H9 (cell line): ENCODE data around the gene LZTR1. TPM values are rescaled to one million over a fixed set of nuclear protein-coding genes. Genes with fewer than 3 reads are reported as not detected.
A peak's percentile ranks its signal among the peaks of the same experiment; 100 is the strongest.

ENCODE experiments used
- DNase-seq: peaks from one replicate; pipeline ENCODE4 v3.0.0-alpha.2; 2017
- H2AFZ ChIP-seq: one replicate; pipeline ENCODE4 v1.6.1; 2013; ENCODE audit warnings: mild to moderate bottlenecking, low read length, control low read depth, moderate library complexity
- H2AK5ac ChIP-seq: 2 replicates; pipeline ENCODE4 v1.6.1; 2013; ENCODE audit warnings: low read length, control low read depth, mixed read lengths; ENCODE audit not compliant: insufficient read length
- H2BK120ac ChIP-seq: one replicate; pipeline ENCODE4 v1.6.1; 2013; ENCODE audit warnings: low read depth, mild to moderate bottlenecking, low read length, control low read depth, inconsistent platforms; ENCODE audit not compliant: poor library complexity, severe bottlenecking
- H2BK12ac ChIP-seq: 2 replicates; pipeline ENCODE4 v1.6.1; 2013; ENCODE audit warnings: low read length, control low read depth, mixed read lengths, low read depth; ENCODE audit not compliant: insufficient read length
- H2BK15ac ChIP-seq: 2 replicates; pipeline ENCODE4 v1.6.1; 2013; ENCODE audit warnings: low read depth, low read length, control low read depth
- H2BK20ac ChIP-seq: one replicate; pipeline ENCODE4 v1.6.1; 2013; ENCODE audit warnings: low read depth, mild to moderate bottlenecking, low read length, control low read depth, inconsistent platforms; ENCODE audit not compliant: poor library complexity, severe bottlenecking
- H2BK5ac ChIP-seq: 2 replicates; pipeline ENCODE4 v1.6.1; 2013; ENCODE audit warnings: low read length, control low read depth, mixed read lengths; ENCODE audit not compliant: insufficient read length
- H3K14ac ChIP-seq: 2 replicates; pipeline ENCODE4 v1.6.1; 2013; ENCODE audit warnings: low read length, control low read depth; ENCODE audit not compliant: insufficient read depth
- H3K18ac ChIP-seq: 2 replicates; pipeline ENCODE4 v1.6.1; 2013; ENCODE audit warnings: low read depth, mild to moderate bottlenecking, mixed read lengths, low read length, control low read depth; ENCODE audit not compliant: insufficient read length
- H3K23ac ChIP-seq: 2 replicates; pipeline ENCODE4 v1.6.1; 2013; ENCODE audit warnings: low read length, control low read depth, mixed read lengths, low read depth; ENCODE audit not compliant: insufficient read length
- H3K23me2 ChIP-seq: 2 replicates; pipeline ENCODE4 v1.6.1; 2013; ENCODE audit warnings: low read depth, mild to moderate bottlenecking, mixed read lengths, low read length, control low read depth; ENCODE audit not compliant: insufficient read length, poor library complexity, severe bottlenecking
- H3K27ac ChIP-seq: 2 replicates; pipeline ENCODE4 v1.5.1; 2013; ENCODE audit warnings: low read length, control low read depth, mixed read lengths, low read depth; ENCODE audit not compliant: insufficient read length
- H3K27me3 ChIP-seq: 2 replicates; pipeline ENCODE4 v1.6.1; 2013; ENCODE audit warnings: low read length, control low read depth, inconsistent platforms; ENCODE audit not compliant: insufficient read depth
- H3K4ac ChIP-seq: 2 replicates; pipeline ENCODE4 v1.6.1; 2013; ENCODE audit warnings: low read depth, mild to moderate bottlenecking, control low read depth, inconsistent platforms, low read length, moderate library complexity
- H3K4me1 ChIP-seq: 2 replicates; pipeline ENCODE4 v1.6.1; 2013; ENCODE audit warnings: low read length, control low read depth, inconsistent platforms; ENCODE audit not compliant: insufficient read depth
- H3K4me2 ChIP-seq: 2 replicates; pipeline ENCODE4 v1.6.1; 2013; ENCODE audit warnings: low read length, control low read depth, mixed read lengths; ENCODE audit not compliant: insufficient read length, insufficient read depth
- H3K56ac ChIP-seq: 2 replicates; pipeline ENCODE4 v1.6.1; 2013; ENCODE audit warnings: low read depth, mild to moderate bottlenecking, mixed read lengths, low read length, control low read depth; ENCODE audit not compliant: insufficient read length
- H3K79me1 ChIP-seq: 2 replicates; pipeline ENCODE4 v1.6.1; 2013; ENCODE audit warnings: low read depth, mild to moderate bottlenecking, moderate library complexity, low read length, control low read depth, inconsistent platforms; ENCODE audit not compliant: insufficient read depth, poor library complexity, severe bottlenecking
- H3K79me2 ChIP-seq: 2 replicates; pipeline ENCODE4 v1.6.1; 2013; ENCODE audit warnings: low read length, control low read depth, inconsistent platforms; ENCODE audit not compliant: insufficient read depth
- H3K9ac ChIP-seq: 2 replicates; pipeline ENCODE4 v1.6.1; 2013; ENCODE audit warnings: low read length, control low read depth, mixed read lengths; ENCODE audit not compliant: insufficient read length; ENCODE audit errors: extremely low read depth
- H3K9me3 ChIP-seq: one replicate; pipeline ENCODE4 v1.6.1; 2013; ENCODE audit warnings: low read depth, low read length, inconsistent platforms; ENCODE audit not compliant: control insufficient read depth
- H3T11ph ChIP-seq: one replicate; pipeline ENCODE4 v1.6.1; 2013; ENCODE audit warnings: mild to moderate bottlenecking, low read length, control low read depth, inconsistent platforms
- H4K20me1 ChIP-seq: one replicate; pipeline ENCODE4 v1.6.1; 2013; ENCODE audit not compliant: control insufficient read depth, insufficient read length, insufficient read depth
- H4K5ac ChIP-seq: 2 replicates; pipeline ENCODE4 v1.6.1; 2013; ENCODE audit warnings: low read depth, mild to moderate bottlenecking, mixed read lengths, low read length, control low read depth; ENCODE audit not compliant: insufficient read length
- H4K8ac ChIP-seq: replicated peaks from 2 replicates; pipeline ENCODE4 v1.6.1; 2013; ENCODE audit warnings: low read length, control low read depth, mixed read lengths, low read depth; ENCODE audit not compliant: insufficient read length
- H4K91ac ChIP-seq: 2 replicates; pipeline ENCODE4 v1.6.1; 2013; ENCODE audit warnings: low read depth, mild to moderate bottlenecking, moderate library complexity, mixed read lengths, low read length, control low read depth; ENCODE audit not compliant: insufficient read length
- H3K27ac Mint-ChIP-seq, 3 experiments: 2 replicates in 2 of 3; 3 replicates in 1 of 3; pipeline ENCODE4 v1.8.0; 2020 to 2021; ENCODE audit warnings: mixed read lengths in 3 of 3, mild to moderate bottlenecking in 1 of 3, moderate library complexity in 1 of 3
- H3K27me3 Mint-ChIP-seq: 2 replicates; pipeline ENCODE4 v1.8.0; 2021; ENCODE audit warnings: low read depth, mild to moderate bottlenecking, moderate library complexity, mixed read lengths
- H3K36me3 Mint-ChIP-seq, 3 experiments: 2 replicates in 2 of 3; 3 replicates in 1 of 3; pipeline ENCODE4 v1.8.0; 2020 to 2021; ENCODE audit warnings: low read depth in 3 of 3, mixed read lengths in 3 of 3; ENCODE audit not compliant: insufficient read depth in 1 of 3
- H3K4me1 Mint-ChIP-seq, 2 experiments: 2 replicates each; pipeline ENCODE4 v1.8.0; 2020; ENCODE audit warnings: mixed read lengths in 2 of 2
- H3K4me3 Mint-ChIP-seq, 2 experiments: 2 replicates in 1 of 2; 3 replicates in 1 of 2; pipeline ENCODE4 v1.8.0; 2020 to 2021; ENCODE audit warnings: mild to moderate bottlenecking in 2 of 2, mixed read lengths in 2 of 2, moderate library complexity in 1 of 2
- H3K9me3 Mint-ChIP-seq, 2 experiments: 2 replicates in 1 of 2; 3 replicates in 1 of 2; pipeline ENCODE4 v1.8.0; 2020; ENCODE audit warnings: mild to moderate bottlenecking in 2 of 2, mixed read lengths in 2 of 2, moderate library complexity in 1 of 2
- WGBS: extraction: QIAGEN DNeasy Blood & Tissue Kit; methylation state at CpG from one replicate; pipeline ENCODE4 v1.1.7; 2013; ENCODE audit warnings: missing lambda C conversion rate, low lambda C conversion rate, mixed read lengths; ENCODE audit not compliant: insufficient read length; ENCODE audit errors: extremely low coverage; 5-methylcytosine and 5-hydroxymethylcytosine counted together
- total RNA-seq: library from RNA; stranded (reverse); gene quantifications from 2 replicates; pipeline ENCODE4 v1.2.1, GENCODE V29; 2021
- TF ChIP-seq, protein P1 (sequence below): fragments of 200-600 bp; sonication (generic); conservative IDR thresholded peaks from 3 replicates; pipeline ENCODE4 v1.8.0; 2021; ENCODE audit warnings: antibody characterized with exemption, mild to moderate bottlenecking

The LZTR1 gene
- total RNA-seq, 1 experiment from 2014 or later = 47.0 TPM

DNA sequence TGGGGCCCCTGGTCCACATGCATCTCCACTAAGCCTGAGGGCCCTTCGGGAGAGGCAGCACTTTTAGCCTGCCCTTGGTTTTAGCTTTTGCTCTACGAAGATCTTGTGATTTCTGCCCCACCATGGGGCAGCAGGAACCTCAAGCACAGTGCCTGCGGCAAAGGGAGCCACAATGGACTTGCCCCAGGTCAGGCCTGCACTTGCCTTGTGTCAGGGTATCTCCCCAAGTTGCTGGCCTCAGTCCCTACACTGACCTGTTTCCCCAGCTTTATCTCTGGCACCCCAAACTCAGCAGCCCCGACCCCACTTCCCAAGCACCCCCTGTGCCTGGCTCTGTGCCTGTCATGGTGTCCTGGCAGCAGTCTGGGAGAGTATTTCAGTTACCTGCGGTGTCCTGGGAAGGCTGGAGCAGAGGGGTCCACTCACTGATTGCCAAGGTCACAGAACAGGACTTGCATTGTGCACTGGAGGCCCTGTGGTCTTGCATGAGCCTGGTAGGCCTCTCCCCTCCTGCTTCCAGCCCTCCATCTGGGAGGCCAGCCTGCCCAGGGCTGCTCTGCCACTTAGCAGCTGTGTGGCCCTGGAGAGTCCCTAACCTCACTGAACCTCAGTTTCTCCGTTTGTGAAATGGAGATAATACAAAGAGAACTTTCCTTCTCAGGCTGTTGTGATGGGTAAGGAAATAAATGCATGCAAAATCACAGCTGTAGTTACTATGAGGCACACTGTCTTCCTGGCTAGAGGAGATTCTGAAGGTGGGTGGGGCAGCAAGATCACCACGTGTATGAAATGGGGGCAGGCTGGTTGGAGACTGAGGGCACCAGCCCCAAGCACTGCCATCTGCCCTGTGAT, 18.7 kb upstream of the LZTR1 start:
- Histone ChIP-seq H2BK12ac (no peak overlapping the region), H2AFZ (no peak overlapping the region), H3K18ac (no peak overlapping the region), H4K20me1 (no peaks in the 10 kb centered on the region), H4K91ac (no peak overlapping the region), H3K27me3 (peaks cover 27% of the 10 kb centered on the region; the same call in 1 of the 2 replicates), H3K79me2 (no peaks in the 10 kb centered on the region), H2BK15ac (no peak overlapping the region), H3K27ac (no peak overlapping the region), H3K4me2 (no peak overlapping the region), H2BK120ac (no peak overlapping the region), H2BK5ac (no peak overlapping the region), H3K9ac (no peak overlapping the region), H3K4me1 (no peaks in the 10 kb centered on the region; the same call in 1 of the 2 replicates), H3K14ac (no peak overlapping the region), H2BK20ac (no peak overlapping the region), H4K5ac (no peak overlapping the region), H3K4ac (no peak overlapping the region), H4K8ac (no peak overlapping the region), H3K23me2 (no peaks in the 10 kb centered on the region), H2AK5ac (no peak overlapping the region), H3K23ac (no peak overlapping the region), H3K56ac (no peak overlapping the region), H3T11ph (no peak overlapping the region), H3K9me3 (no peaks in the 10 kb centered on the region), H3K79me1 (no peaks in the 10 kb centered on the region)
- Mint-ChIP-seq H3K9me3 (no peaks in the 10 kb centered on the region), H3K4me3 (peak overlapping the region in 1 of 2 experiments; percentile 57; a peak in 2 of 5 replicates), H3K27ac (no peak overlapping the region), H3K4me1 (peaks cover 18 to 20% of the 10 kb centered on the region in 2 experiments), H3K36me3 (no peaks in the 10 kb centered on the region), H3K27me3 (peaks cover 72% of the 10 kb centered on the region)
- TF ChIP-seq, protein P1, sequence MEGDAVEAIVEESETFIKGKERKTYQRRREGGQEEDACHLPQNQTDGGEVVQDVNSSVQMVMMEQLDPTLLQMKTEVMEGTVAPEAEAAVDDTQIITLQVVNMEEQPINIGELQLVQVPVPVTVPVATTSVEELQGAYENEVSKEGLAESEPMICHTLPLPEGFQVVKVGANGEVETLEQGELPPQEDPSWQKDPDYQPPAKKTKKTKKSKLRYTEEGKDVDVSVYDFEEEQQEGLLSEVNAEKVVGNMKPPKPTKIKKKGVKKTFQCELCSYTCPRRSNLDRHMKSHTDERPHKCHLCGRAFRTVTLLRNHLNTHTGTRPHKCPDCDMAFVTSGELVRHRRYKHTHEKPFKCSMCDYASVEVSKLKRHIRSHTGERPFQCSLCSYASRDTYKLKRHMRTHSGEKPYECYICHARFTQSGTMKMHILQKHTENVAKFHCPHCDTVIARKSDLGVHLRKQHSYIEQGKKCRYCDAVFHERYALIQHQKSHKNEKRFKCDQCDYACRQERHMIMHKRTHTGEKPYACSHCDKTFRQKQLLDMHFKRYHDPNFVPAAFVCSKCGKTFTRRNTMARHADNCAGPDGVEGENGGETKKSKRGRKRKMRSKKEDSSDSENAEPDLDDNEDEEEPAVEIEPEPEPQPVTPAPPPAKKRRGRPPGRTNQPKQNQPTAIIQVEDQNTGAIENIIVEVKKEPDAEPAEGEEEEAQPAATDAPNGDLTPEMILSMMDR = no peak
- no CpG with 5 or more reads among the region's 7 CpGs for WGBS
- no peak for DNase-seq
